Heart left ventricle (tissue), 13 donors: Measurements from ENCODE around the gene PTPRD.

Source experiments
- POLR2A ChIP-seq, 2 donors: fragments of 450-650 bp; IDR thresholded peaks; one replicate each; pipeline ENCODE4 v1.6.1; 2017; ENCODE audit warnings: antibody characterized with exemption in 2 of 2, mild to moderate bottlenecking in 2 of 2, moderate library complexity in 2 of 2
- TF ChIP-seq, protein P1 (sequence below), 12 donors: fragments of 200-600 bp; sonication (generic) in 4 of 12; IDR thresholded peaks; one replicate each; pipeline versions ENCODE4 v1.5.0 to v1.8.0; 2018 to 2022; ENCODE audit warnings: antibody characterized with exemption in 12 of 12, mild to moderate bottlenecking in 5 of 12
- donor health status: ischemic (EF 13 %, LVEDD 7.1; RV severe dilation, severe dysfunction).
- donor health status: DM: no; HTN: yes; CAD: no.
- donor health status: DM: no; HTN: no; CAD: no.
- donor health status: ischemic (EF 25% LVEDD 6.9; RV normal size, moderate dysfunction).
- donor health status: ischemic (EF 25% LVEDD 5.7; RV mildly dilated, moderate dysfunction).
- donor health status: ischemic (EF 35%, LVEDD 5.7; RV mildly dilated, moderate dysfunction).
- donor health status: nonischemic (EF 11% LVEDD 7.7; RV severe dilation, severe dysfunction).
- donor health status: DM: yes; HTN: yes; CAD: no.
- donor health status: PGD.
- donor health status: ischemic (EF 29% LVEDD 5.4; RV normal size, mild dysfunction).
- donor health status: nonischemic (EF 23%, LVEDD 6.1; RV moderate dilation, normal function).

DNA sequence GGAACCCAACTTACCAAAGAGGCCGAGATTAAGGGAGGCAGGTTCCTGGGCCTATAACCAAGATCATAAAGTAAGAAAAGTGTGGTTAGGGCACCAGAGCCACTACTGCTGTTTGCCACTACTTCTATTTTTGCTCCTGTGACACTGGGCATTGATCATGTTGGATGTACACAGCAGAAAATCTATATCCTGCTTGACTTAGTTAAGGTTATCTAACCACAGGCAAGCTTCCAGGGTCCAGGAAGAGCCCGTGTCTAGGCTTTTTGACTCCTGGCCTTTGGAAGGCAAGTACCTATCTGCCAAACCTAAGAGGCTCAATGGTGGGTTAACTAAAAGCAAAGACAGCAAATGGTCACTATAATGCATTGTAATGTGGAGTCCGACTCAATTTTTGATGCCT, 2315.8 kb downstream of the PTPRD start:
- TF ChIP-seq POLR2A (IDR thresholded peaks at IDR 0.05) = no peak
- TF ChIP-seq, protein P1, sequence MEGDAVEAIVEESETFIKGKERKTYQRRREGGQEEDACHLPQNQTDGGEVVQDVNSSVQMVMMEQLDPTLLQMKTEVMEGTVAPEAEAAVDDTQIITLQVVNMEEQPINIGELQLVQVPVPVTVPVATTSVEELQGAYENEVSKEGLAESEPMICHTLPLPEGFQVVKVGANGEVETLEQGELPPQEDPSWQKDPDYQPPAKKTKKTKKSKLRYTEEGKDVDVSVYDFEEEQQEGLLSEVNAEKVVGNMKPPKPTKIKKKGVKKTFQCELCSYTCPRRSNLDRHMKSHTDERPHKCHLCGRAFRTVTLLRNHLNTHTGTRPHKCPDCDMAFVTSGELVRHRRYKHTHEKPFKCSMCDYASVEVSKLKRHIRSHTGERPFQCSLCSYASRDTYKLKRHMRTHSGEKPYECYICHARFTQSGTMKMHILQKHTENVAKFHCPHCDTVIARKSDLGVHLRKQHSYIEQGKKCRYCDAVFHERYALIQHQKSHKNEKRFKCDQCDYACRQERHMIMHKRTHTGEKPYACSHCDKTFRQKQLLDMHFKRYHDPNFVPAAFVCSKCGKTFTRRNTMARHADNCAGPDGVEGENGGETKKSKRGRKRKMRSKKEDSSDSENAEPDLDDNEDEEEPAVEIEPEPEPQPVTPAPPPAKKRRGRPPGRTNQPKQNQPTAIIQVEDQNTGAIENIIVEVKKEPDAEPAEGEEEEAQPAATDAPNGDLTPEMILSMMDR (IDR thresholded peaks at IDR 0.05) = no peak
